ENCODE measurements around the gene TNNT1. TPM values are rescaled to one million over a fixed set of nuclear protein-coding genes. Genes with fewer than 3 reads are reported as not detected.

TNNT1 gene
- total and polyA plus RNA-seq, 12 donors: 0.36 to 11.1 (median 0.90) TPM; not detected in 4

- Histone ChIP-seq H3K27me3 (peaks cover 17% of the 10 kb centered on the region), H3K4me3 (no peak overlapping the region), H3K9me3 (replicated peaks in 1 of 3) (no peaks in the 10 kb centered on the region), H3K27ac (no peak overlapping the region), H3K36me3 (replicated peaks in 1 of 2) (no peaks in the 10 kb centered on the region), H3K4me1 (replicated peaks in 1 of 2) (peaks cover 5 to 15% of the 10 kb centered on the region in 2 donors)
- TF ChIP-seq POLR2A (IDR thresholded peaks at IDR 0.05) (no peak), CTCF (IDR thresholded peaks at IDR 0.05) (no peak)
- intact Hi-C loops (cut with DNase I): no loop called here
- DNase-seq: no peak
- 82 to 85% (median 84%) methylated on average over 18 to 20 of the region's 20 CpGs for WGBS, 4 donors
Observed at GRCh38 chr19:55181740-55182139, 32.7 kb upstream of the TNNT1 start.

GRCh38 chr19:55179606-55180484, 30.8 kb upstream of the TNNT1 start, which contains the start of gene SYT5:
Gene SYT5, minus strand, starts transcription at chr19:55180289. Its CDS starts 1,248 bp downstream, at chr19:55179041.
- peak; percentile 35 to 89 (median 56) for DNase-seq
- intact Hi-C loops (cut with DNase I): no loop called here
- Histone ChIP-seq H3K36me3 (replicated peaks in 1 of 2) (no peaks in the 10 kb centered on the region), H3K27me3 (peaks cover 36% of the 10 kb centered on the region), H3K4me1 (replicated peaks in 1 of 2) (peaks cover 5 to 15% of the 10 kb centered on the region in 2 donors), H3K4me3 (peak within 1 kb of the TSS in 1 of 4 donors; percentile 40), H3K27ac (peak within 1 kb of the TSS in 1 of 5 donors; percentile 56), H3K9me3 (replicated peaks in 1 of 3) (no peaks in the 10 kb centered on the region)
- TF ChIP-seq CTCF (IDR thresholded peaks at IDR 0.05) (no peak), POLR2A (IDR thresholded peaks at IDR 0.05) (no peak)
- 1 to 4% (median 2%) methylated on average over 25 to 68 of the region's 68 CpGs for WGBS, 4 donors

- peaks cover 5 to 15% of the 10 kb centered on the region in 2 donors for H3K4me1 ChIP-seq (replicated peaks in 1 of 2)
- 3 to 7% (median 4%) methylated on average over 32 to 61 of the region's 61 CpGs for WGBS, 4 donors
- H3K27me3 ChIP-seq: peaks cover 42% of the 10 kb centered on the region
- intact Hi-C loops (cut with DNase I): no loop called here
- H3K9me3 ChIP-seq (replicated peaks in 1 of 3): no peaks in the 10 kb centered on the region
- peak overlapping the region in 1 of 4 donors; percentile 40 for H3K4me3 ChIP-seq
- no peaks in the 10 kb centered on the region for H3K36me3 ChIP-seq (replicated peaks in 1 of 2)
- TF ChIP-seq POLR2A (IDR thresholded peaks at IDR 0.05): peak in 1 of 2 donors; percentile 16
- no peak for TF ChIP-seq CTCF (IDR thresholded peaks at IDR 0.05)
- H3K27ac ChIP-seq: peak overlapping the region in 1 of 5 donors; percentile 56
- peak; percentile 73 to 95 (median 83) for DNase-seq
Observed at GRCh38 chr19:55178781-55179599, 30.0 kb upstream of the TNNT1 start.

- 22 to 50% (median 32%) methylated on average over 1 to 2 of the region's 2 CpGs; no CpG with 5 or more reads in 1 of the 4 donors for WGBS, 4 donors
- H3K4me1 ChIP-seq (replicated peaks in 1 of 2): peaks cover 8 to 22% of the 10 kb centered on the region in 2 donors
- H3K27me3 ChIP-seq: peaks cover 42% of the 10 kb centered on the region
- no peaks in the 10 kb centered on the region for H3K36me3 ChIP-seq (replicated peaks in 1 of 2)
- no peak for TF ChIP-seq CTCF (IDR thresholded peaks at IDR 0.05)
- TF ChIP-seq POLR2A (IDR thresholded peaks at IDR 0.05): no peak
- DNase-seq: no peak
- no peak overlapping the region for H3K4me3 ChIP-seq
- intact Hi-C loops (cut with DNase I): no loop called here
- no peaks in the 10 kb centered on the region for H3K9me3 ChIP-seq (replicated peaks in 1 of 3)
- H3K27ac ChIP-seq: no peak overlapping the region
Observed at GRCh38 chr19:55176076-55176475, 27.1 kb upstream of the TNNT1 start.

Data from adrenal gland (tissue), 12 donors.